ENCODE data around the gene SMARCC1.

Gene SMARCC1

GRCh38 chr3:47541583-47542108 is 240.0 kb downstream of the SMARCC1 start:
- no peak for DNase-seq (ENCODE audit: low spot score)

GRCh38 chr3:47540281-47540680 is 241.4 kb downstream of the SMARCC1 start:
- no peak for DNase-seq (ENCODE audit: low spot score)

DNA sequence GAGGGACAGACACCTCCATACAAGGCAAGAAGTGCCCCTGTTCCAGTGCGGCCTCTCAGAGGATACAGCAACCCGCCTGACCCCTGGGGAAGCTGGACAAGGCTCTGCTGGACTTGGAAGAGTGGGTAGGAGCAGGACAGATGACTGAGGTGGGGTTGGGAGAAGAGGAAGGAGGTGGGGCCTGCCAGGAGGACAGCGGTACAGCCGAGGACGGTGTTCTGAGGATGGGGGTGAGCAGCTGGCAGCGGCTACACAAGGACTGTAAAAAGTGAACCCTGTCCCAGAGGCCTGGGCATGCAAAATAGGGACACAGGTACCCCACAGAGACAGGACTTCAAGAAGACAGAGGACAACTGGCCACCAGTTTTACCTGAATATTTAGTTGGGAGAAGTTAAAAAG is 244.7 kb downstream of the SMARCC1 start:
- no peak for DNase-seq (ENCODE audit: low spot score)

DNA sequence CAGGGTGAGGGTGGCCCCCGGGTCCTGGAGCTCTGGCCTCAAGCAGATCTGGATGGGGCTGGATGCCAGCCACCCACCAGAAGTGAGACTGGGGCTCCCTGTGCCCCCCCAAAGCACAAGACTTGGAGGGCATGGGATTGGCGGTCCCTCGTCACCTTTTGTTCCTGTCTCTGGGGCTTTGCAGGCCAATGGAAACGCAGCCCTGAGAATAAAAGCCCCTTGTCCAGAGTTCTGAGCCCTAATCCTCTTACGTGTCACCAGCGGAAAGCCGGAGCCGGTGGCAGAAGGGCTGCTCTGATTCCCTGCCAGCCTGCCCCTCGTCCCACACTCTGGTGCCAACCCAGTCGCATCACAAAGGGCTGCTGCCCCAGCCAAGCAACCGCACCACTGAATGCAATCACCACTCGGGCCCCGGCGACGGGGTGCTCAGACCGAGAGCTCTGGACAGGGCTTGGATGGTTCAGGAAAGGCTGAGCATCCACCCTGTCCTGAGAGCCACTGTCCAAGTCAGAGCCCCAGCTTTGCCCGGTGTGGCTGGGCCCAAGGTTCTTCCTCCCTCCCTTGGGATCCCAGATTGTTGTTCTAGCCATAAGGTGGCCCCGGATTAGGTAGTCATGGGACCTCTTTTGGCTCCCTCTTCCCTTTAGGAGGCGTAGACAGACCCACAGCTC is 245.3 kb downstream of the SMARCC1 start:
- no peak for DNase-seq (ENCODE audit: low spot score)
